Calu3 (cell line): Measurements from ENCODE around the gene COL20A1. TPM values are rescaled to one million over a fixed set of nuclear protein-coding genes. Genes with fewer than 3 reads are reported as not detected.

Experiments used
- BruUV-seq: library from RNA; stranded (reverse); fragments of 400-500 nt; replicated peaks from 2 replicates; lab custom pipeline; 2021; lab: Mats Ljungman, UMichigan
- CTCF ChIA-PET: fragments of 300-600 bp; sonication (Branson Sonifier 250); formaldehyde crosslinking; loops from one replicate; lab custom pipeline; 2022; ENCODE audit warnings: antibody characterized with exemption; lab: Charles Lee
- DNase-seq: peaks from one replicate; pipeline ENCODE4 v3.0.0; 2022
- H3K27ac Mint-ChIP-seq: one replicate; pipeline ENCODE4 v1.8.0; 2022; ENCODE audit warnings: mixed read lengths; ENCODE audit not compliant: unreplicated experiment
- H3K27me3 Mint-ChIP-seq: one replicate; pipeline ENCODE4 v1.8.0; 2022; ENCODE audit warnings: mixed read lengths; ENCODE audit not compliant: unreplicated experiment
- H3K36me3 Mint-ChIP-seq: one replicate; pipeline ENCODE4 v1.8.0; 2022; ENCODE audit warnings: mild to moderate bottlenecking, moderate library complexity, mixed read lengths; ENCODE audit not compliant: insufficient read depth, unreplicated experiment
- H3K4me1 Mint-ChIP-seq: one replicate; pipeline ENCODE4 v1.8.0; 2022; ENCODE audit warnings: mild to moderate bottlenecking, low read depth, mixed read lengths; ENCODE audit not compliant: unreplicated experiment
- H3K4me3 Mint-ChIP-seq: one replicate; pipeline ENCODE4 v1.8.0; 2022; ENCODE audit warnings: mild to moderate bottlenecking, low read depth, moderate library complexity, mixed read lengths; ENCODE audit not compliant: unreplicated experiment
- H3K9me3 Mint-ChIP-seq: one replicate; pipeline ENCODE4 v1.8.0; 2022; ENCODE audit warnings: low read depth, mixed read lengths; ENCODE audit not compliant: unreplicated experiment
- intact Hi-C: fragments of 100-400 bp; cut with micrococcal nuclease; formaldehyde crosslinking; loops from one replicate; pipeline ENCODE4 v1.10.0; 2022; ENCODE audit not compliant: unreplicated experiment
- total RNA-seq: library from RNA; stranded (reverse); gene quantifications from 2 replicates; pipeline ENCODE4 v1.2.3, GENCODE V29; 2022
- TF ChIP-seq, protein P1 (sequence below): fragments of 200-600 bp; IDR thresholded peaks from one replicate; pipeline ENCODE4 v1.8.0; 2022; ENCODE audit warnings: antibody characterized with exemption; ENCODE audit not compliant: unreplicated experiment

Gene COL20A1
- total RNA-seq, 1 experiment from 2014 or later, result not detected

- H3K9me3 Mint-ChIP-seq, result no peaks in the 10 kb centered on the region
- H3K27ac Mint-ChIP-seq, result no peak overlapping the region
- H3K36me3 Mint-ChIP-seq, result no peaks in the 10 kb centered on the region
- H3K27me3 Mint-ChIP-seq, result peaks cover 87% of the 10 kb centered on the region
- intact Hi-C loops, result loop anchor here (2.0 kb wide), 1 partner anchor 73 kb away; no protein-coding TSS in a partner anchor
- no peak overlapping the region for H3K4me3 Mint-ChIP-seq
- TF ChIP-seq, protein P1, sequence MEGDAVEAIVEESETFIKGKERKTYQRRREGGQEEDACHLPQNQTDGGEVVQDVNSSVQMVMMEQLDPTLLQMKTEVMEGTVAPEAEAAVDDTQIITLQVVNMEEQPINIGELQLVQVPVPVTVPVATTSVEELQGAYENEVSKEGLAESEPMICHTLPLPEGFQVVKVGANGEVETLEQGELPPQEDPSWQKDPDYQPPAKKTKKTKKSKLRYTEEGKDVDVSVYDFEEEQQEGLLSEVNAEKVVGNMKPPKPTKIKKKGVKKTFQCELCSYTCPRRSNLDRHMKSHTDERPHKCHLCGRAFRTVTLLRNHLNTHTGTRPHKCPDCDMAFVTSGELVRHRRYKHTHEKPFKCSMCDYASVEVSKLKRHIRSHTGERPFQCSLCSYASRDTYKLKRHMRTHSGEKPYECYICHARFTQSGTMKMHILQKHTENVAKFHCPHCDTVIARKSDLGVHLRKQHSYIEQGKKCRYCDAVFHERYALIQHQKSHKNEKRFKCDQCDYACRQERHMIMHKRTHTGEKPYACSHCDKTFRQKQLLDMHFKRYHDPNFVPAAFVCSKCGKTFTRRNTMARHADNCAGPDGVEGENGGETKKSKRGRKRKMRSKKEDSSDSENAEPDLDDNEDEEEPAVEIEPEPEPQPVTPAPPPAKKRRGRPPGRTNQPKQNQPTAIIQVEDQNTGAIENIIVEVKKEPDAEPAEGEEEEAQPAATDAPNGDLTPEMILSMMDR, result peak; percentile 14
- BruUV-seq, result no TSS peak
- CTCF ChIA-PET, result interaction anchor here (1.7 to 3.3 kb wide), 2 partner anchors 12 to 84 kb away, joined by 4 to 21 read pairs; no protein-coding TSS in a partner anchor
- DNase-seq, result no peak
- H3K4me1 Mint-ChIP-seq, result no peaks in the 10 kb centered on the region
Observed at GRCh38 chr20:63307538-63308217, 14.7 kb downstream of the COL20A1 start.

- intact Hi-C loops, result loop anchor here (2.0 kb wide), 1 partner anchor 72 kb away; no protein-coding TSS in a partner anchor
- no peak overlapping the region for H3K4me3 Mint-ChIP-seq
- H3K27ac Mint-ChIP-seq, result no peak overlapping the region
- H3K9me3 Mint-ChIP-seq, result no peaks in the 10 kb centered on the region
- CTCF ChIA-PET, result interaction anchor here (0.6 to 3.3 kb wide), 7 partner anchors 12 to 226 kb away, joined by 3 to 55 read pairs (median 4); partner anchors contain the start of gene PPDPF
- DNase-seq, result no peak
- no TSS peak for BruUV-seq
- H3K4me1 Mint-ChIP-seq, result no peaks in the 10 kb centered on the region
- TF ChIP-seq, protein P1, result no peak
- peaks cover 5% of the 10 kb centered on the region for H3K36me3 Mint-ChIP-seq
- H3K27me3 Mint-ChIP-seq, result peaks cover 87% of the 10 kb centered on the region
Observed at GRCh38 chr20:63308218-63308911, 15.4 kb downstream of the COL20A1 start.

DNA sequence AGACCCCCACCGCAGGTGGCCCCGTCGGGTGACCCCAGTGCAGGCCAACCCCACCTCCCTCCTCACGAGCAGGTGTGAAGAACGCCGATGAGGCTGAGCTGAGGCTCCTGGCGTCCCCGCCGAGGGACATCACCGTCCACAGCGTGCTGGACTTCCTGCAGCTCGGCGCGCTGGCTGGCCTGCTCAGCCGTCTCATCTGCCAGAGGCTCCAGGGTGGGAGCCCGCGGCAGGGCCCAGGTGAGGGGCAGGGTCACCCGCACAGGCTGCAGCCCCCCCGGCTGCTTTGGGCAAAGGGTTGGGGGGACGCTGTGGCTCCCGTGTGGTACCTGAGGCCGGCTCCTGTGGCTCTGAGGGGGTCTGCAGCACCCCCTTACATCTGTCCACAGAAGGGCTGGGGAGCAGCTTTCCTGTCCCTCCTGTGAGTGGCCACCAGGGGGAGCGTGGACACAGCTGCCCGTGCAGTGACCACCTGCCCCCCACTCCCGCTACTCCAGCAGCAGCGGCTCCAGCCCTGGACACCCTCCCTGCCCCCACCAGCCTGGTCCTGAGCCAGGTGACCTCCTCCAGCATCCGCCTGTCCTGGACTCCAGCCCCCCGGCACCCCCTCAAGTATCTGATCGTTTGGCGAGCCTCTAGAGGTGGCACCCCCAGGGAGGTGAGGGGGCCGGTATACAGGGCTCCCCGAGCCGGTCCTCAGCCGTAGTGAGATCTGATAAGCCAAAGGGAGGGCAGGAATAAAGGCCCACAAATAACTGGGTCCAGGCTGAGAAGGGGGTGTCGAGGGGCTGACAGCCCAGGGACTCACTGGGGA is 16.5 kb downstream of the COL20A1 start:
- intact Hi-C loops, result loop anchor here (2.0 kb wide), 1 partner anchor 71 kb away; no protein-coding TSS in a partner anchor
- TF ChIP-seq, protein P1, result peak; percentile 98
- Mint-ChIP-seq H3K4me3 (no peak overlapping the region), H3K36me3 (peaks cover 5% of the 10 kb centered on the region), H3K27me3 (peaks cover 90% of the 10 kb centered on the region), H3K27ac (no peak overlapping the region), H3K4me1 (no peaks in the 10 kb centered on the region), H3K9me3 (no peaks in the 10 kb centered on the region)
- CTCF ChIA-PET, result interaction anchor here (0.5 to 3.3 kb wide), 13 partner anchors 12 to 225 kb away, joined by 3 to 55 read pairs (median 4); partner anchors contain the start of gene PPDPF
- no TSS peak for BruUV-seq
- DNase-seq, result peak; percentile 78
